ENCODE data around the gene OTUD4. TPM values are rescaled to one million over a fixed set of nuclear protein-coding genes. Genes with fewer than 3 reads are reported as not detected.

OTUD4 gene
- total and polyA plus RNA-seq, 9 of the 15 experiments (the other 6 are each of a cell fraction or from before 2014, with no cell fraction given) = 4.2 to 29.0 (median 24.8) TPM

DNA sequence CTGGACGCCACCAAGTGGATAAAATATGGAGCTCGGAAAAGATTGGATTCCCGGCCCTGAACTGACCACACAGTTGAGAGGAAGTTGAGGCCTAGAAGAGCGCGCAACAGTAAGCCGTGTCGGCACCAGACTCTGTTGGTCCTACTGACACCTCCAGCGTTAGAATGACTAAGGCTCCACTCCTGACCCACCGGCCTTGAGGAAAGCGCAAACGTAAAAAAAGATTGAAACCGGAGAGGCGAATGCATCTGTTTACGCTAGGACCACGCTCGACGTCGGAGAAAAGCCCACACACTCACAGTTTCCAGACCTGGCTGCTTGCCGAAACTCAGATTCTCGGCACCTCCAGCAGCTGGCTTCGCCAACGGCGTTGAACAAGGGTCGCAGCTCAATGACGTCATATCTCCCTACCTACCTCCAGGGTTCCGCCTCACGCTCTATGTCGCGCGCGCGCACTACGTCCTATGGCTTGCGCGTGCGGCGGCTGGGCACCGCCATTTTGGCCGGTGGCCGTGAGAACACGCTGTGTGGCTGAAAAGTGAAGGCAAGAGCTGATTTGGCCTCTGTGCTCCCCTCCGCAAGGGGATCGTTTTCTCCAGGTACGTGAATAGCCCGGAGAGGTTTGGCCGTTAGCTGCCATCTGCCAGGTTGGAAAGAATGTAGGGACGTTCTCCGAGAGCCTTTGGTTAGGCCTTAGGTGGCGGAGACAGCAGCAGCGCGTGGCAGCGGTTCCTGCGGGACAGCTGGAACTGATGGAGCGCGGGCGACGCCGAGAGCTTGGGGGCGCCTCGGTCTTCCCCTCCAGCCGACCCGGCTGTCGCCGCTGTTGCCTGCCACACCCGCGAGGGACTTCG is 82.3 kb downstream of the OTUD4 start, which contains the start of the genes ABCE1 and ANAPC10 (continued):
- TF ChIP-seq, protein P1, sequence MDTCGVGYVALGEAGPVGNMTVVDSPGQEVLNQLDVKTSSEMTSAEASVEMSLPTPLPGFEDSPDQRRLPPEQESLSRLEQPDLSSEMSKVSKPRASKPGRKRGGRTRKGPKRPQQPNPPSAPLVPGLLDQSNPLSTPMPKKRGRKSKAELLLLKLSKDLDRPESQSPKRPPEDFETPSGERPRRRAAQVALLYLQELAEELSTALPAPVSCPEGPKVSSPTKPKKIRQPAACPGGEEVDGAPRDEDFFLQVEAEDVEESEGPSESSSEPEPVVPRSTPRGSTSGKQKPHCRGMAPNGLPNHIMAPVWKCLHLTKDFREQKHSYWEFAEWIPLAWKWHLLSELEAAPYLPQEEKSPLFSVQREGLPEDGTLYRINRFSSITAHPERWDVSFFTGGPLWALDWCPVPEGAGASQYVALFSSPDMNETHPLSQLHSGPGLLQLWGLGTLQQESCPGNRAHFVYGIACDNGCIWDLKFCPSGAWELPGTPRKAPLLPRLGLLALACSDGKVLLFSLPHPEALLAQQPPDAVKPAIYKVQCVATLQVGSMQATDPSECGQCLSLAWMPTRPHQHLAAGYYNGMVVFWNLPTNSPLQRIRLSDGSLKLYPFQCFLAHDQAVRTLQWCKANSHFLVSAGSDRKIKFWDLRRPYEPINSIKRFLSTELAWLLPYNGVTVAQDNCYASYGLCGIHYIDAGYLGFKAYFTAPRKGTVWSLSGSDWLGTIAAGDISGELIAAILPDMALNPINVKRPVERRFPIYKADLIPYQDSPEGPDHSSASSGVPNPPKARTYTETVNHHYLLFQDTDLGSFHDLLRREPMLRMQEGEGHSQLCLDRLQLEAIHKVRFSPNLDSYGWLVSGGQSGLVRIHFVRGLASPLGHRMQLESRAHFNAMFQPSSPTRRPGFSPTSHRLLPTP (IDR thresholded peaks at IDR 0.05; ENCODE audit: borderline replicate concordance, extremely low read depth, insufficient read length) = no peak
- TF ChIP-seq, protein P2, sequence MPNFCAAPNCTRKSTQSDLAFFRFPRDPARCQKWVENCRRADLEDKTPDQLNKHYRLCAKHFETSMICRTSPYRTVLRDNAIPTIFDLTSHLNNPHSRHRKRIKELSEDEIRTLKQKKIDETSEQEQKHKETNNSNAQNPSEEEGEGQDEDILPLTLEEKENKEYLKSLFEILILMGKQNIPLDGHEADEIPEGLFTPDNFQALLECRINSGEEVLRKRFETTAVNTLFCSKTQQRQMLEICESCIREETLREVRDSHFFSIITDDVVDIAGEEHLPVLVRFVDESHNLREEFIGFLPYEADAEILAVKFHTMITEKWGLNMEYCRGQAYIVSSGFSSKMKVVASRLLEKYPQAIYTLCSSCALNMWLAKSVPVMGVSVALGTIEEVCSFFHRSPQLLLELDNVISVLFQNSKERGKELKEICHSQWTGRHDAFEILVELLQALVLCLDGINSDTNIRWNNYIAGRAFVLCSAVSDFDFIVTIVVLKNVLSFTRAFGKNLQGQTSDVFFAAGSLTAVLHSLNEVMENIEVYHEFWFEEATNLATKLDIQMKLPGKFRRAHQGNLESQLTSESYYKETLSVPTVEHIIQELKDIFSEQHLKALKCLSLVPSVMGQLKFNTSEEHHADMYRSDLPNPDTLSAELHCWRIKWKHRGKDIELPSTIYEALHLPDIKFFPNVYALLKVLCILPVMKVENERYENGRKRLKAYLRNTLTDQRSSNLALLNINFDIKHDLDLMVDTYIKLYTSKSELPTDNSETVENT (CRISPR knock-in tag; IDR thresholded peaks at IDR 0.05) = peak; percentile 10; the same call in 1 of the 2 replicates
- TF ChIP-seq GABPA (tag; conservative IDR thresholded peaks at IDR 0.05; ENCODE audit: low read depth) = peak; percentile 55
- peak; percentile 79; the same call in 1 of the 2 replicates for TF ChIP-seq NR2F6 (CRISPR knock-in tag; IDR thresholded peaks at IDR 0.05)
- TF ChIP-seq, protein P3, sequence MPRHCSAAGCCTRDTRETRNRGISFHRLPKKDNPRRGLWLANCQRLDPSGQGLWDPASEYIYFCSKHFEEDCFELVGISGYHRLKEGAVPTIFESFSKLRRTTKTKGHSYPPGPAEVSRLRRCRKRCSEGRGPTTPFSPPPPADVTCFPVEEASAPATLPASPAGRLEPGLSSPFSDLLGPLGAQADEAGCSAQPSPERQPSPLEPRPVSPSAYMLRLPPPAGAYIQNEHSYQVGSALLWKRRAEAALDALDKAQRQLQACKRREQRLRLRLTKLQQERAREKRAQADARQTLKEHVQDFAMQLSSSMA (CRISPR knock-in tag; IDR thresholded peaks at IDR 0.05) = peak; percentile 10; the same call in 1 of the 2 replicates
- peak; percentile 76 for TF ChIP-seq POLR2H (tag; IDR thresholded peaks at IDR 0.05; ENCODE audit: low read depth)
- TF ChIP-seq KLF13 (tag; IDR thresholded peaks at IDR 0.05; ENCODE audit: borderline replicate concordance, low read depth) = no peak
- TF ChIP-seq BRD4 (IDR thresholded peaks at IDR 0.05) = peak; percentile 87; the same call in 1 of the 2 replicates
- TF ChIP-seq, protein P4, sequence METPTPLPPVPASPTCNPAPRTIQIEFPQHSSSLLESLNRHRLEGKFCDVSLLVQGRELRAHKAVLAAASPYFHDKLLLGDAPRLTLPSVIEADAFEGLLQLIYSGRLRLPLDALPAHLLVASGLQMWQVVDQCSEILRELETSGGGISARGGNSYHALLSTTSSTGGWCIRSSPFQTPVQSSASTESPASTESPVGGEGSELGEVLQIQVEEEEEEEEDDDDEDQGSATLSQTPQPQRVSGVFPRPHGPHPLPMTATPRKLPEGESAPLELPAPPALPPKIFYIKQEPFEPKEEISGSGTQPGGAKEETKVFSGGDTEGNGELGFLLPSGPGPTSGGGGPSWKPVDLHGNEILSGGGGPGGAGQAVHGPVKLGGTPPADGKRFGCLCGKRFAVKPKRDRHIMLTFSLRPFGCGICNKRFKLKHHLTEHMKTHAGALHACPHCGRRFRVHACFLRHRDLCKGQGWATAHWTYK (CRISPR knock-in tag; IDR thresholded peaks at IDR 0.05) = peak; percentile 67; the same call in 1 of the 2 replicates
- no peak for TF ChIP-seq NR3C1 (CRISPR knock-in tag; IDR thresholded peaks at IDR 0.05)
- peak; percentile 98 for TF ChIP-seq CREB1 (IDR thresholded peaks at IDR 0.05)
- peak; percentile 99 for TF ChIP-seq CREB1 (CRISPR knock-in tag; IDR thresholded peaks at IDR 0.05)
- TF ChIP-seq, protein P5, sequence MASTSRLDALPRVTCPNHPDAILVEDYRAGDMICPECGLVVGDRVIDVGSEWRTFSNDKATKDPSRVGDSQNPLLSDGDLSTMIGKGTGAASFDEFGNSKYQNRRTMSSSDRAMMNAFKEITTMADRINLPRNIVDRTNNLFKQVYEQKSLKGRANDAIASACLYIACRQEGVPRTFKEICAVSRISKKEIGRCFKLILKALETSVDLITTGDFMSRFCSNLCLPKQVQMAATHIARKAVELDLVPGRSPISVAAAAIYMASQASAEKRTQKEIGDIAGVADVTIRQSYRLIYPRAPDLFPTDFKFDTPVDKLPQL (IDR thresholded peaks at IDR 0.05; ENCODE audit: extremely low read depth, insufficient read length) = peak; percentile 20
- TF ChIP-seq PML (IDR thresholded peaks at IDR 0.05; ENCODE audit: low read length) = peak; percentile 76
- TF ChIP-seq YY1 (IDR thresholded peaks at IDR 0.05; ENCODE audit: borderline replicate concordance in 1 of 3, control insufficient read depth in 1 of 3, extremely low read depth in 1 of 3, insufficient read depth in 3 of 3, insufficient read length in 1 of 3, insufficient replicate concordance in 2 of 3, low read depth in 1 of 3, low read length in 2 of 3) = peak; percentile 91 to 98 (median 98)
- no peak for TF ChIP-seq ZNF133 (CRISPR knock-in tag; IDR thresholded peaks at IDR 0.05)
- TF ChIP-seq HDAC2 (IDR thresholded peaks at IDR 0.05) = peak; percentile 91; the same call in 1 of the 2 replicates

All from K562 (cell line).